Osteoblast (primary cell): Measurements from ENCODE around the gene AGPAT4. TPM values are rescaled to one million over a fixed set of nuclear protein-coding genes. Genes with fewer than 3 reads are reported as not detected.

Source experiments
- DNase-seq: peaks from one replicate; pipeline ENCODE4 v3.0.0; 2011; ENCODE audit warnings: low spot score, mixed read lengths; ENCODE audit not compliant: insufficient read length; ENCODE audit errors: missing footprints
- H2AFZ ChIP-seq: 2 replicates; pipeline ENCODE4 v1.6.0; 2011; ENCODE audit warnings: mild to moderate bottlenecking, low read length
- H3K27ac ChIP-seq: 2 replicates; pipeline ENCODE4 v1.5.1; 2011; ENCODE audit warnings: mild to moderate bottlenecking, low read depth, low read length, moderate library complexity
- H3K27me3 ChIP-seq: 2 replicates; pipeline ENCODE4 v1.6.0; 2012; ENCODE audit warnings: mild to moderate bottlenecking, control low read depth, inconsistent platforms, low read length, moderate library complexity; ENCODE audit not compliant: insufficient read depth
- H3K36me3 ChIP-seq: 2 replicates; pipeline ENCODE4 v1.5.1; 2011; ENCODE audit warnings: mild to moderate bottlenecking, low read length, control low read depth, moderate library complexity; ENCODE audit not compliant: insufficient read depth
- H3K4me1 ChIP-seq: 2 replicates; pipeline ENCODE4 v1.5.1; 2011; ENCODE audit warnings: mild to moderate bottlenecking, low read length, control low read depth, moderate library complexity; ENCODE audit not compliant: insufficient read depth
- H3K4me2 ChIP-seq: 2 replicates; pipeline ENCODE4 v1.6.0; 2011; ENCODE audit warnings: mild to moderate bottlenecking, low read length; ENCODE audit not compliant: insufficient read depth
- H3K4me3 ChIP-seq: fragments of 200-600 bp; sonication (generic); 3 replicates; pipeline ENCODE4 v1.5.1; 2012; ENCODE audit warnings: mild to moderate bottlenecking, low read length, inconsistent platforms; ENCODE audit not compliant: insufficient read depth
- H3K79me2 ChIP-seq: 2 replicates; pipeline ENCODE4 v1.6.0; 2012; ENCODE audit warnings: mild to moderate bottlenecking, low read length, control low read depth, inconsistent platforms; ENCODE audit not compliant: insufficient read depth
- H3K9me3 ChIP-seq: 2 replicates; pipeline ENCODE4 v1.5.1; 2011; ENCODE audit warnings: low read depth, low read length, control low read depth
- H4K20me1 ChIP-seq: 2 replicates; pipeline ENCODE4 v1.6.0; 2012; ENCODE audit warnings: mild to moderate bottlenecking, low read length, control low read depth; ENCODE audit not compliant: insufficient read depth
- total RNA-seq: library from RNA; depleted of rRNA; stranded (reverse); fragments of >200 nt; gene quantifications from 2 replicates; pipeline ENCODE4 v1.2.3, GENCODE V29; 2012
- TF ChIP-seq, protein P1 (sequence below): IDR thresholded peaks from 2 replicates; pipeline ENCODE4 v1.5.1; 2011; ENCODE audit warnings: mild to moderate bottlenecking, low read depth, low read length, moderate library complexity; ENCODE audit errors: extremely low read depth

The AGPAT4 gene
- total RNA-seq, 1 donor: 13.8 TPM

DNA sequence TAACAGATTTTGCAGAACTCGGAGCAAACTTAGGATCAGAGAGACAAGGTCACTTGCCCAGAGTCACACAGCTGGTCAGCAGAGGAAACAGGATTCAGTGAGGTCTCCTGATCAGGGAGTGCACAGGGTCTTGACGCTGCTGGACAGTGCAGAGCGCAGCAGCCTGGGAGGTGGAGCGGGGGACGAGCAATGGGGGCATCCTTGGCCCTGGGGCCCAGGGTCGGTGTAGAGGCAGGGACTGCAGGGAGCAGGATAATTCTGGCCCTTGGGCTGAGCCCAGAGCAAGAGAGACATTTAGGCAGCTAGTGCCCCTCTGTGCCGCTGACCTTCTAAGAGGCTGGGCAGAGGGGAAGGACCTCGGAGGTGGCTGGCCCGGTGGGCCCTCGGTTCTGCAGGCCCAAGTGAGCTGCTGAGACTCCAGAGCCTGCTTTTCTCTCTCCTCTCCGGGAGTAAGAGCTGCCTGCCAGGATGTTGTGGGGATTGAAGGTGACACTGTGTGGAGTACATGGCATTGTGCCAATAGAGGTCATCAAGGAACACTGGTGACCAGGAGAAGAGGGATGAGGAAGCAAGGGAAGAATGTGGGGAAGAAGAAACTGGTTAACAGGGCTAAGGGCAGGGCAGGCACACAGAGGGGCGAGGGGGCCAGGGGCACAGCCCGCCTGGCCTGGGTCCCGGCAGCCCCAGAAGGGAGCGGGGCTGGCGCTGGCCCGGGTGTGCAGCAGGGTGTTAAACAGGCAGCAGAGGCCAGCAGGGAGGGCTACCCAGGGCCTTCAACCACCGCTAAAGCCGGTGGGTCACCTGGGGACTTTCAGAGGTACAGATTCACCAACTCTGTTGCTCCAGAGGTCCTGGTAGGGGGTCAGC lies 122.0 kb downstream of the AGPAT4 start:
- H3K27me3 ChIP-seq: no peaks in the 10 kb centered on the region
- no peak for DNase-seq
- TF ChIP-seq, protein P1, sequence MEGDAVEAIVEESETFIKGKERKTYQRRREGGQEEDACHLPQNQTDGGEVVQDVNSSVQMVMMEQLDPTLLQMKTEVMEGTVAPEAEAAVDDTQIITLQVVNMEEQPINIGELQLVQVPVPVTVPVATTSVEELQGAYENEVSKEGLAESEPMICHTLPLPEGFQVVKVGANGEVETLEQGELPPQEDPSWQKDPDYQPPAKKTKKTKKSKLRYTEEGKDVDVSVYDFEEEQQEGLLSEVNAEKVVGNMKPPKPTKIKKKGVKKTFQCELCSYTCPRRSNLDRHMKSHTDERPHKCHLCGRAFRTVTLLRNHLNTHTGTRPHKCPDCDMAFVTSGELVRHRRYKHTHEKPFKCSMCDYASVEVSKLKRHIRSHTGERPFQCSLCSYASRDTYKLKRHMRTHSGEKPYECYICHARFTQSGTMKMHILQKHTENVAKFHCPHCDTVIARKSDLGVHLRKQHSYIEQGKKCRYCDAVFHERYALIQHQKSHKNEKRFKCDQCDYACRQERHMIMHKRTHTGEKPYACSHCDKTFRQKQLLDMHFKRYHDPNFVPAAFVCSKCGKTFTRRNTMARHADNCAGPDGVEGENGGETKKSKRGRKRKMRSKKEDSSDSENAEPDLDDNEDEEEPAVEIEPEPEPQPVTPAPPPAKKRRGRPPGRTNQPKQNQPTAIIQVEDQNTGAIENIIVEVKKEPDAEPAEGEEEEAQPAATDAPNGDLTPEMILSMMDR: no peak

DNA sequence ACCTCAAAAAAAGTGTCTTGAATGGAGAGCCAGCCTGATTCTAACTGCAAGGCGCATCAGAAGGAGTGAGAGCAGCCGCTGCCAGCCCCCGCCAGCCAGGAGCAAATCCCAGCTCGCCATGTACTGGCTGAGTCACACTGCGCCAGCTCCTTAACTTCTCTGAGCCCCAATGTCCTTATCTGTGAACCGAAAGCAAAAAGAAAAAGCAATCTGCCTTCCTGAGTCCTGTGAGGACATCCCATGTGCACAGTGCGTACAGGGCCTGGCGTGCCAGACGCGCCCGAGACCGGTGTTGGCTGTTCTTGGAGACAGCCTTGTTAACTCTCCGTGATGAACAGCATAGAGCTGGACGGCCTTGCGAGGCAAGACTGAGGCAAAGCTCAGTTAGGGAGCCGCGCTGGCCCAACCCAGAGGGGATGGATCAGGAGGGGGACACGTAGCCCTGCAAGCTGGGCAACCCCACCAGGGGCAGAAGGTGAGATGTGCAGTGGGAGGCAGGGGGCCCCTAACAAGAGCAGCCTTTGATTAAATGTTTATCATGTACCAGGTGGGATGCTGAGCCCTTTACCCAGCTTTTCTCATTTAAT lies 122.7 kb downstream of the AGPAT4 start:
- no peaks in the 10 kb centered on the region for H3K27me3 ChIP-seq
- H3K27ac ChIP-seq: no peak overlapping the region
- no peak overlapping the region for H2AFZ ChIP-seq
- no peak overlapping the region for H3K4me3 ChIP-seq
- H3K4me2 ChIP-seq: no peak overlapping the region
- H3K79me2 ChIP-seq: no peaks in the 10 kb centered on the region
- H3K9me3 ChIP-seq: no peaks in the 10 kb centered on the region
- peaks cover 18% of the 10 kb centered on the region for H3K36me3 ChIP-seq
- no peaks in the 10 kb centered on the region for H3K4me1 ChIP-seq
- TF ChIP-seq, protein P1: no peak
- no peak for DNase-seq
- no peaks in the 10 kb centered on the region for H4K20me1 ChIP-seq

More for the DNA sequence above, 122.0 kb downstream of the AGPAT4 start:
- no peaks in the 10 kb centered on the region for H3K79me2 ChIP-seq
- H3K36me3 ChIP-seq: peaks cover 11% of the 10 kb centered on the region
- no peaks in the 10 kb centered on the region for H4K20me1 ChIP-seq
- H3K4me3 ChIP-seq: no peak overlapping the region
- no peaks in the 10 kb centered on the region for H3K9me3 ChIP-seq
- H3K27ac ChIP-seq: no peak overlapping the region
- no peak overlapping the region for H2AFZ ChIP-seq
- no peaks in the 10 kb centered on the region for H3K4me1 ChIP-seq
- no peak overlapping the region for H3K4me2 ChIP-seq

DNA sequence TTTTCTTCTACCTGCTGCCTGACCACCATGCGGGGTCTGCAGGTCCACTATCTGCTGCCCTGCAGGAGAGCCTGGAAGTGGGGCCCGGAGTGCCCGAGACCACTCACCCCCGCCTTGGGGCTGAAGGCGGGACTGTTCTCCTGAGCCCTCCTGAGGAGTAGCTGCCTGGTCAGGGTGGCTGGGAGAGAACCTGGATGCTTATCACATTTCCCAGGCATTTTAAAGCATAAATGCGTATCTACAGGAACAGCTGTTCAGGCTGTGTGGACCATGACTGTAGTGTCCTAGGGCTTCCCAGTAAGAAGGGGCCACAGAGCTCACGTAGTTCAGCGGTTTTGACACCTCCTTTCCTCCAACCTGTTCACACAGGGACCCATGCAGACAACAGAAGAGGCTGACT lies 123.3 kb downstream of the AGPAT4 start:
- Histone ChIP-seq H3K36me3 (peaks cover 22% of the 10 kb centered on the region), H2AFZ (no peak overlapping the region), H3K9me3 (no peaks in the 10 kb centered on the region), H3K4me1 (no peaks in the 10 kb centered on the region), H3K27ac (no peak overlapping the region), H3K27me3 (no peaks in the 10 kb centered on the region), H3K4me2 (no peak overlapping the region), H4K20me1 (no peaks in the 10 kb centered on the region), H3K79me2 (no peaks in the 10 kb centered on the region), H3K4me3 (no peak overlapping the region)
- no peak for DNase-seq
- TF ChIP-seq, protein P1: no peak

DNA sequence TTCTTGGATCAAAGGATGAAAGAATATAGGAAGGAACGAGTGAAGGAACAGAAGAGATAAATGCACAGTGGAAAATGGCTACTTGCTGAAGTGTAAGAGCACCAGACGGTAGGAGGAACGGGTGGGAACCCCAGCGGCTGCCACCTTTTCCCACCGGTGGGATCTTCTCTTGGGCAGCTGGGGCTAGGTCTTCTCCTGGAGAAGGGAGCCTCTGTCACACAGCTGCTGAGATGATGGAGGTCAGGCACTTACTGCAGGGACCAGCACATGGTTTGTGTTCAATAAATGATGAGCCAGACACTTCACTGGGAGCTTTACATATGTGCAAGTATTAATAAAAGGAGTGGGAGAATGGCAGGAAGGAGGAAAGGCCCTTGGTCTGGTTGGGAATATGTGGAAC lies 123.7 kb downstream of the AGPAT4 start:
- H3K27me3 ChIP-seq: no peaks in the 10 kb centered on the region
- no peaks in the 10 kb centered on the region for H3K79me2 ChIP-seq
- no peak for DNase-seq
- peaks cover 22% of the 10 kb centered on the region for H3K36me3 ChIP-seq
- H4K20me1 ChIP-seq: no peaks in the 10 kb centered on the region
- H3K4me3 ChIP-seq: no peak overlapping the region
- H3K9me3 ChIP-seq: no peaks in the 10 kb centered on the region
- H3K27ac ChIP-seq: no peak overlapping the region
- TF ChIP-seq, protein P1: no peak
- no peak overlapping the region for H2AFZ ChIP-seq
- H3K4me1 ChIP-seq: no peaks in the 10 kb centered on the region
- no peak overlapping the region for H3K4me2 ChIP-seq
